GM12878 (cell line): ENCODE measurements around the gene CD58. TPM values are rescaled to one million over a fixed set of nuclear protein-coding genes. Genes with fewer than 3 reads are reported as not detected.

Source experiments
- ASH2L ChIP-seq: fragments of 300-600, 200-600 bp; sonication (generic); IDR thresholded peaks from 2 replicates; pipeline ENCODE4 v1.6.1; 2017; ENCODE audit warnings: low read depth, mild to moderate bottlenecking, borderline replicate concordance
- DPF2 ChIP-seq: fragments of 450-650 bp; IDR thresholded peaks from 2 replicates; pipeline ENCODE4 v1.6.1; 2017; ENCODE audit warnings: mild to moderate bottlenecking
- FOS ChIP-seq: IDR thresholded peaks from 3 replicates; pipeline ENCODE4 v1.6.1; 2011; ENCODE audit warnings: borderline replicate concordance; ENCODE audit not compliant: insufficient read length; ENCODE audit errors: extremely low read depth
- HDGF ChIP-seq: fragments of 450-650 bp; IDR thresholded peaks from 2 replicates; pipeline ENCODE4 v1.6.1; 2016; ENCODE audit warnings: antibody characterized with exemption
- IKZF2 ChIP-seq, 2 experiments: fragments of 450-650 bp; IDR thresholded peaks; 2 replicates each; pipeline ENCODE4 v1.6.1; 2017; ENCODE audit warnings: mild to moderate bottlenecking in 2 of 2, moderate library complexity in 2 of 2
- POU2F2 ChIP-seq: IDR thresholded peaks from 3 replicates; pipeline ENCODE4 v1.6.1; 2011; ENCODE audit warnings: low read depth, mild to moderate bottlenecking, low read length, borderline replicate concordance
- RUNX3 ChIP-seq: IDR thresholded peaks from 2 replicates; pipeline ENCODE4 v1.6.1; 2012; ENCODE audit warnings: low read length, inconsistent platforms
- TARDBP ChIP-seq: IDR thresholded peaks from 2 replicates; pipeline ENCODE4 v1.6.1; 2016; ENCODE audit warnings: borderline replicate concordance
- ZNF622 ChIP-seq: fragments of 450-650 bp; IDR thresholded peaks from 2 replicates; pipeline ENCODE4 v1.6.1; 2017; ENCODE audit warnings: mild to moderate bottlenecking, inconsistent platforms
- polyA plus RNA-seq, 11 experiments: library from polyadenylated mRNA; depleted of rRNA in 4 of 11; unstranded in 6 of 11; stranded (reverse) in 5 of 11; fragments of >200 nt; fragmentation: Nextera tagmentation in 4 of 11; fragmentation: Illumina TruSeq in 1 of 11; extraction: Ambion mirVana in 4 of 11; extraction: Trizol in 1 of 11; gene quantifications; 1 replicate in 1 of 11; 2 replicates in 10 of 11; pipeline versions ENCODE4 v1.2.1 to v1.2.3, GENCODE V29; 2011 to 2016; ENCODE audit warnings: inconsistent platforms in 2 of 11, missing spikeins in 2 of 11, low read depth in 1 of 11
- total RNA-seq, 4 experiments: library from RNA; depleted of rRNA in 3 of 4; stranded (reverse); fragments of >200 nt in 3 of 4; fragmentation: Illumina TruSeq in 1 of 4; extraction: Trizol in 1 of 4; gene quantifications; 2 replicates each; pipeline versions ENCODE4 v1.2.1 to v1.2.3, GENCODE V29; 2013 to 2021
- TF ChIP-seq, protein P1 (sequence below): IDR thresholded peaks from 2 replicates; pipeline ENCODE4 v1.6.1; 2011; ENCODE audit warnings: low read depth, mild to moderate bottlenecking, low read length, moderate library complexity, borderline replicate concordance; ENCODE audit errors: extremely low read depth
- TF ChIP-seq, protein P2 (sequence below): fragments of 450-650 bp; IDR thresholded peaks from 2 replicates; pipeline ENCODE4 v1.6.1; 2017; ENCODE audit warnings: low read depth, mild to moderate bottlenecking, moderate library complexity

The CD58 gene
- total and polyA plus RNA-seq, 10 of the 15 experiments (the other 5 are each of a cell fraction or from before 2014, with no cell fraction given) = 70.4 to 252 (median 129) TPM

DNA sequence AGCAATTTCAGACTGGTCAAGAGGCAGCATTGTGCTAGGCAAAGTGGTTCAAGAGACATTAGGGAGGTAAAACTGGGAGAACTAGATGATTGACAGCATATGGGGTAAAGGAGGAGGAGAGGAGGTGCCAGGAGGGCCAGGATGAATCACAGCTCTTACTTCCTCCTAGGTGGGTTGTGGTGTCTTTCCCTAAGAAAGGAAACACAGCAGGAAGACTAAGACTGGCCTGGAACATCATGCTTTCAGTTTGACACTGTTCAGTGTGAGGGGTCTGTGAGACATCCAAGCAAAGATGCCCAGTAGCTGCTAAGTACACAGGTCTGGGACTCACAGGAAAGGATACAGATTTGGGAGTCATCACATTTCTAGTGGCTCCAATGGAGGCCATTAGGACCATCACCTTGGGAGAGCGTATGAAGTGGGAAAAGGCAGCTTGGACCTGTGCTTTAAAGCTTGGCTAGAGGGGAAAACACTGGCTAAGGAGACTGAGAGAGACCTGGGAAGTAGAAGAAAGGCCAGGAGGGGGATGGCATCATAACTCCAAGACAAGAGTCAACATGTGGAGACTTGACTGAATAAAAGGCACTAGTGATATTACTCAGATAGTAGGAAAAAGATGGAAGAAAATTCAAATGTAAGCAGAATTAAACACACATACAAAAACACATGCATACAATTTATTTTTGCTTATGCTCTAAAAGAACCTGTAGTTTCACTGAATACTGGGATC, 17.3 kb downstream of the CD58 start (continued):
- TF ChIP-seq ZNF622 (no peak), POU2F2 (no peak), ASH2L (no peak), IKZF2 (IDR thresholded peaks at IDR 0.05) (peak; percentile 78 to 85), TARDBP (no peak), FOS (no peak), HDGF (peak; percentile 82; the same call in 1 of the 2 replicates), DPF2 (0 out of 2 replicates have a peak, but pooled peaks have one; percentile 49), RUNX3 (peak; percentile 44; the same call in 1 of the 2 replicates)
- TF ChIP-seq, protein P1, sequence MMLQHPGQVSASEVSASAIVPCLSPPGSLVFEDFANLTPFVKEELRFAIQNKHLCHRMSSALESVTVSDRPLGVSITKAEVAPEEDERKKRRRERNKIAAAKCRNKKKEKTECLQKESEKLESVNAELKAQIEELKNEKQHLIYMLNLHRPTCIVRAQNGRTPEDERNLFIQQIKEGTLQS = no peak
- TF ChIP-seq, protein P2, sequence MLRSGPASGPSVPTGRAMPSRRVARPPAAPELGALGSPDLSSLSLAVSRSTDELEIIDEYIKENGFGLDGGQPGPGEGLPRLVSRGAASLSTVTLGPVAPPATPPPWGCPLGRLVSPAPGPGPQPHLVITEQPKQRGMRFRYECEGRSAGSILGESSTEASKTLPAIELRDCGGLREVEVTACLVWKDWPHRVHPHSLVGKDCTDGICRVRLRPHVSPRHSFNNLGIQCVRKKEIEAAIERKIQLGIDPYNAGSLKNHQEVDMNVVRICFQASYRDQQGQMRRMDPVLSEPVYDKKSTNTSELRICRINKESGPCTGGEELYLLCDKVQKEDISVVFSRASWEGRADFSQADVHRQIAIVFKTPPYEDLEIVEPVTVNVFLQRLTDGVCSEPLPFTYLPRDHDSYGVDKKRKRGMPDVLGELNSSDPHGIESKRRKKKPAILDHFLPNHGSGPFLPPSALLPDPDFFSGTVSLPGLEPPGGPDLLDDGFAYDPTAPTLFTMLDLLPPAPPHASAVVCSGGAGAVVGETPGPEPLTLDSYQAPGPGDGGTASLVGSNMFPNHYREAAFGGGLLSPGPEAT = peak; percentile 55
